ENCODE data around the gene CDK18.

DNA sequence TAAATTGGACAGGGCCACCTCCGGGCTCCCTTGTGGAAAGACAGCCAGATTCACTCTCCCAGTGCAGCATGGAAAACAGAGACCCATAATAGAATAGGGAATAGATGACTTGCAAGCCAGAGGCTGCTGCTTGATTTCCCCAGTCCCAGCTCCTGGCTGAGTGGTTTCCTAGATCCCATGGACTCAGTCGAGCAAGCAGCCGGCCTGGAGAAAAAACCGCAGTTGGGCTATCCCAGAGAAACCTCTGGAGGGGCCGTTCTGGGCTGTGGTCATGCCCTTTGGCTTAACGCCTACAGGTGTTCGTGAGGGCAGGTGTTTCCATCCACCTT, 65.7 kb downstream of the CDK18 start:
- TF ChIP-seq POLR2AphosphoS5 (IDR thresholded peaks at IDR 0.05; ENCODE audit: borderline replicate concordance, low read depth, low read length) (no peak), EZH2 (IDR thresholded peaks at IDR 0.05) (no peak), FOXP2 (optimal IDR thresholded peaks at IDR 0.05; ENCODE audit: control extremely low read depth, extremely low read length, insufficient read depth) (no peak)
